Upper lobe of left lung (tissue), 4 donors: Measurements from ENCODE around the gene TLR7.

Source experiments
- CTCF ChIP-seq, 6 experiments: fragments of 450-650 bp in 4 of 6; fragments of 200-600 bp in 2 of 6; sonication (generic) in 2 of 6; IDR thresholded peaks; one replicate each; pipeline ENCODE4 v1.5.1; 2016 to 2019; ENCODE audit warnings: antibody characterized with exemption in 6 of 6
- EP300 ChIP-seq, 4 donors: sonication (generic); formaldehyde crosslinking; IDR thresholded peaks; one replicate each; pipeline ENCODE4 v1.5.1; 2017; ENCODE audit warnings: antibody characterized with exemption in 4 of 4, control low read depth in 2 of 4

DNA sequence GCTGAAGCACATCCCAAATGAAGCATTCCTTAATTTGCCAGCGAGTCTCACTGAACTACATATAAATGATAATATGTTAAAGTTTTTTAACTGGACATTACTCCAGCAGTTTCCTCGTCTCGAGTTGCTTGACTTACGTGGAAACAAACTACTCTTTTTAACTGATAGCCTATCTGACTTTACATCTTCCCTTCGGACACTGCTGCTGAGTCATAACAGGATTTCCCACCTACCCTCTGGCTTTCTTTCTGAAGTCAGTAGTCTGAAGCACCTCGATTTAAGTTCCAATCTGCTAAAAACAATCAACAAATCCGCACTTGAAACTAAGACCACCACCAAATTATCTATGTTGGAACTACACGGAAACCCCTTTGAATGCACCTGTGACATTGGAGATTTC lies 54.1 kb downstream of the TLR7 start:
- TF ChIP-seq EP300 (IDR thresholded peaks at IDR 0.05) = no peak
- no peak for TF ChIP-seq CTCF (IDR thresholded peaks at IDR 0.05)
